ENCODE data around the gene STX8. TPM values are rescaled to one million over a fixed set of nuclear protein-coding genes. Genes with fewer than 3 reads are reported as not detected.

Gene STX8
- total RNA-seq, 1 donor from 2014 or later, result 54.8 TPM

DNA sequence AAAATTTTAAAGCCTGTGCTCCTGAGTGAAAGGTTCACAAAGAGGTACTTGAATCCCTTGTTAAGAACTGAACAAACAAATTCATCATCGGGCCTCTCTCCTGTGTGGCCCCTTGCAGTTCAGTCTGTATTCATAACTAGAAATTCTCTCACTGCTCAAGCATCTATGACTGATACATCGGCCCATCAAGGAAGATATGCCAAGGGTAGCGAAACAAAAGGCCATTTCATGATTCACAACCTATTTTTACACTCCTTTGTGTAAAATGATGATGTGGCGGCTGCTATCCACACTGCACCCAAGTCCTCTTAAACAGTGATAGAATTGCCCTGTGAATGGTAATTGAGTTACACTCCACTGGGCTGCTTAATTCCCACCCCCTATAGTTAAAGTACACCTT, 204.6 kb downstream of the STX8 start:
- Histone ChIP-seq H3K79me2 (ENCODE audit: insufficient read depth, low read length) (no peaks in the 10 kb centered on the region), H3K4me1 (ENCODE audit: insufficient read depth, low read length) (peaks cover 23% of the 10 kb centered on the region), H3K4me3 (ENCODE audit: insufficient read depth, low read depth, low read length) (peak overlapping the region; percentile 11), H3K9ac (ENCODE audit: low read length) (peak overlapping the region; percentile 86), H2AFZ (ENCODE audit: low read depth, low read length) (peak overlapping the region; percentile 37), H3K27me3 (ENCODE audit: insufficient read depth, low read length) (no peaks in the 10 kb centered on the region), H3K36me3 (ENCODE audit: insufficient read depth, low read length) (no peaks in the 10 kb centered on the region), H3K4me2 (ENCODE audit: low read length) (peak overlapping the region; percentile 76), H3K9me3 (ENCODE audit: insufficient read depth, low read depth, low read length) (no peaks in the 10 kb centered on the region), H3K27ac (ENCODE audit: low read depth, low read length) (peak overlapping the region; percentile 97), H4K20me1 (ENCODE audit: insufficient read depth, low read length) (no peaks in the 10 kb centered on the region)
- FAIRE-seq (peak; percentile 85), DNase-seq (ENCODE audit: low read depth) (peak; percentile 97)
- Mint-ChIP-seq H3K27me3 (ENCODE audit: low read depth, unreplicated experiment) (no peaks in the 10 kb centered on the region), H3K9me3 (ENCODE audit: unreplicated experiment) (peaks cover 2% of the 10 kb centered on the region), H3K4me3 (ENCODE audit: unreplicated experiment) (peak overlapping the region; percentile 36), H3K36me3 (ENCODE audit: low read depth, unreplicated experiment) (peaks cover 6% of the 10 kb centered on the region), H3K27ac (ENCODE audit: unreplicated experiment) (peak overlapping the region; percentile 99), H3K4me1 (ENCODE audit: low read depth, unreplicated experiment) (peaks cover 38% of the 10 kb centered on the region)
- TF ChIP-seq EZH2 (IDR thresholded peaks at IDR 0.05; ENCODE audit: insufficient read depth, low read length), result no peak
- TF ChIP-seq, protein P1, sequence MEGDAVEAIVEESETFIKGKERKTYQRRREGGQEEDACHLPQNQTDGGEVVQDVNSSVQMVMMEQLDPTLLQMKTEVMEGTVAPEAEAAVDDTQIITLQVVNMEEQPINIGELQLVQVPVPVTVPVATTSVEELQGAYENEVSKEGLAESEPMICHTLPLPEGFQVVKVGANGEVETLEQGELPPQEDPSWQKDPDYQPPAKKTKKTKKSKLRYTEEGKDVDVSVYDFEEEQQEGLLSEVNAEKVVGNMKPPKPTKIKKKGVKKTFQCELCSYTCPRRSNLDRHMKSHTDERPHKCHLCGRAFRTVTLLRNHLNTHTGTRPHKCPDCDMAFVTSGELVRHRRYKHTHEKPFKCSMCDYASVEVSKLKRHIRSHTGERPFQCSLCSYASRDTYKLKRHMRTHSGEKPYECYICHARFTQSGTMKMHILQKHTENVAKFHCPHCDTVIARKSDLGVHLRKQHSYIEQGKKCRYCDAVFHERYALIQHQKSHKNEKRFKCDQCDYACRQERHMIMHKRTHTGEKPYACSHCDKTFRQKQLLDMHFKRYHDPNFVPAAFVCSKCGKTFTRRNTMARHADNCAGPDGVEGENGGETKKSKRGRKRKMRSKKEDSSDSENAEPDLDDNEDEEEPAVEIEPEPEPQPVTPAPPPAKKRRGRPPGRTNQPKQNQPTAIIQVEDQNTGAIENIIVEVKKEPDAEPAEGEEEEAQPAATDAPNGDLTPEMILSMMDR (IDR thresholded peaks at IDR 0.05; ENCODE audit: insufficient read depth, low read depth, low read length), result no peak

DNA sequence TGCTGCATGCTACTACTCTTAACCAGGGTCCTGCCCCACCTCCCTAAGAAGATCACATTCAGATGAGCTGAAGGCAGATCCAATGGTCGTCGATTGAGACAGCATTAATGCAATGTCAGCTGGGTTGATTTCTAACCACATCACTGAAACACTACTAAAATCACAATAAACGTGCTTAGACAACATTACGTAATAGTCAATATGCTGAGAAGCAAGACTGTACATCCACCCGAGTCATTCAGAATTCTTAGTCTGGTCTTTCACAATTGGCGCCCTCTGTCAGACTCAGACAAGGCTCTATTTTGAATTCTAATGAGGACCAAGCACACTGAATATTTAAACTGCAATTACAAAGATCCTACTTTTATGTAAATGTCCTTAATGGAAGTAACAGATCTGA, 205.2 kb downstream of the STX8 start:
- Mint-ChIP-seq H3K4me1 (ENCODE audit: low read depth, unreplicated experiment) (peaks cover 38% of the 10 kb centered on the region), H3K27me3 (ENCODE audit: low read depth, unreplicated experiment) (no peaks in the 10 kb centered on the region), H3K36me3 (ENCODE audit: low read depth, unreplicated experiment) (peaks cover under 1% of the 10 kb centered on the region), H3K4me3 (ENCODE audit: unreplicated experiment) (no peak overlapping the region), H3K9me3 (ENCODE audit: unreplicated experiment) (no peaks in the 10 kb centered on the region), H3K27ac (ENCODE audit: unreplicated experiment) (peak overlapping the region; percentile 99)
- no peak for TF ChIP-seq EZH2 (IDR thresholded peaks at IDR 0.05; ENCODE audit: insufficient read depth, low read length)
- TF ChIP-seq, protein P1 (IDR thresholded peaks at IDR 0.05; ENCODE audit: insufficient read depth, low read depth, low read length), result no peak
- Histone ChIP-seq H3K36me3 (ENCODE audit: insufficient read depth, low read length) (no peaks in the 10 kb centered on the region), H3K4me1 (ENCODE audit: insufficient read depth, low read length) (peaks cover 23% of the 10 kb centered on the region), H3K27me3 (ENCODE audit: insufficient read depth, low read length) (no peaks in the 10 kb centered on the region), H3K27ac (ENCODE audit: low read depth, low read length) (peak overlapping the region; percentile 97), H4K20me1 (ENCODE audit: insufficient read depth, low read length) (no peaks in the 10 kb centered on the region), H3K9ac (ENCODE audit: low read length) (peak overlapping the region; percentile 86), H3K9me3 (ENCODE audit: insufficient read depth, low read depth, low read length) (no peaks in the 10 kb centered on the region), H3K4me3 (ENCODE audit: insufficient read depth, low read depth, low read length) (peak overlapping the region; percentile 11), H3K79me2 (ENCODE audit: insufficient read depth, low read length) (no peaks in the 10 kb centered on the region), H3K4me2 (ENCODE audit: low read length) (peak overlapping the region; percentile 76), H2AFZ (ENCODE audit: low read depth, low read length) (peak overlapping the region; percentile 12)
- DNase-seq (ENCODE audit: low read depth) (peak; percentile 59), FAIRE-seq (peak; percentile 58)

DNA sequence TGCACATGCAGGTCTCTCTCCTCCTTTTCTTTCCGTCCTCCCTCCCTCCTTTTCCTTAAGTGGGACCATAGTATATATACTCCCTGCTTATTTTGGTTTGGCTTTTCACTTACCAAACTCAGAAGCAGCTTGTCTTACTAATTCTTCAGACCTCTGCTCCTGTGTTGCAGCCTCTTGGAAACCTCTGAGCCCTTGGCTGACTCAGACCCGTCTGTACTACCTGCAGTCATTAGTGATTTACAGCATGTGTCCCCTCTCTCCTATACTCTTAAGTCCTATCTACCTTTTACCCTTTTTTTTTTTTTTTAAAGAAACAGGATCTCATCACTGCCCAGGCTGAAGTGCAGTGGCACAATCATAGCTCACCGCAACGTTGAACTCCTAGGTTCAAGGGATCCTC, 207.0 kb downstream of the STX8 start:
- H3K79me2 ChIP-seq (ENCODE audit: insufficient read depth, low read length), result no peaks in the 10 kb centered on the region
- TF ChIP-seq, protein P1 (IDR thresholded peaks at IDR 0.05; ENCODE audit: insufficient read depth, low read depth, low read length), result no peak
- TF ChIP-seq EZH2 (IDR thresholded peaks at IDR 0.05; ENCODE audit: insufficient read depth, low read length), result no peak
- H2AFZ ChIP-seq (ENCODE audit: low read depth, low read length), result no peak overlapping the region
- H3K27ac ChIP-seq (ENCODE audit: low read depth, low read length), result no peak overlapping the region
- no peak overlapping the region for H3K4me2 ChIP-seq (ENCODE audit: low read length)
- Mint-ChIP-seq H3K9me3 (ENCODE audit: unreplicated experiment) (no peaks in the 10 kb centered on the region), H3K27me3 (ENCODE audit: low read depth, unreplicated experiment) (no peaks in the 10 kb centered on the region), H3K4me3 (ENCODE audit: unreplicated experiment) (peak overlapping the region; percentile 28), H3K4me1 (ENCODE audit: low read depth, unreplicated experiment) (peaks cover 42% of the 10 kb centered on the region), H3K27ac (ENCODE audit: unreplicated experiment) (peak overlapping the region; percentile 2), H3K36me3 (ENCODE audit: low read depth, unreplicated experiment) (no peaks in the 10 kb centered on the region)
- H3K4me1 ChIP-seq (ENCODE audit: insufficient read depth, low read length), result peaks cover 33% of the 10 kb centered on the region
- H3K4me3 ChIP-seq (ENCODE audit: insufficient read depth, low read depth, low read length), result no peak overlapping the region
- H3K27me3 ChIP-seq (ENCODE audit: insufficient read depth, low read length), result no peaks in the 10 kb centered on the region
- no peak overlapping the region for H3K9ac ChIP-seq (ENCODE audit: low read length)
- DNase-seq (ENCODE audit: low read depth), result no peak
- no peaks in the 10 kb centered on the region for H3K36me3 ChIP-seq (ENCODE audit: insufficient read depth, low read length)
- H3K9me3 ChIP-seq (ENCODE audit: insufficient read depth, low read depth, low read length), result no peaks in the 10 kb centered on the region
- no peaks in the 10 kb centered on the region for H4K20me1 ChIP-seq (ENCODE audit: insufficient read depth, low read length)
- no peak for FAIRE-seq

All from astrocyte (in vitro differentiated cells and primary cell).